OCI-LY3 (cell line): ENCODE measurements around the gene TMEM132D.

Experiments
- CTCF ChIP-seq: fragments of 200-600, 300-600 bp; sonication (generic); IDR thresholded peaks from 2 replicates; pipeline ENCODE4 v1.5.1; 2014; ENCODE audit warnings: antibody characterized with exemption, low read length, low read depth
- EZH2phosphoT487 ChIP-seq: fragments of 200-600 bp; shearing (Covaris generic); IDR thresholded peaks from 2 replicates; pipeline ENCODE4 v1.6.1; 2018; ENCODE audit warnings: antibody characterized with exemption, mixed run types, low read depth

GRCh38 chr12:129854591-129854990, 49.2 kb downstream of the TMEM132D start:
- TF ChIP-seq CTCF = no peak
- TF ChIP-seq EZH2phosphoT487 = no peak
